ENCODE measurements around the gene TMEM43. TPM values are rescaled to one million over a fixed set of nuclear protein-coding genes. Genes with fewer than 3 reads are reported as not detected.
A peak's percentile ranks its signal among the peaks of the same experiment; 100 is the strongest.

Gene TMEM43
- polyA plus RNA-seq, 1 donor (not counting 4 experiments of a cell fraction or from before 2014, with no cell fraction given), result 111 TPM

GRCh38 chr3:14181253-14181652, 56.4 kb downstream of the TMEM43 start:
- Histone ChIP-seq H3K9ac (ENCODE audit: control insufficient read depth, extremely low read depth, insufficient read depth, low read length) (no peak overlapping the region), H3K4me1 (ENCODE audit: control insufficient read depth, extremely low read depth, insufficient read depth, low read length) (peaks cover 44% of the 10 kb centered on the region), H3K9me3 (ENCODE audit: control insufficient read depth, low read depth, low read length) (no peaks in the 10 kb centered on the region), H3K79me2 (ENCODE audit: control insufficient read depth, insufficient read depth, low read length) (peaks cover 66% of the 10 kb centered on the region), H3K36me3 (ENCODE audit: control insufficient read depth in 2 of 2, extremely low read depth in 1 of 2, insufficient read depth in 2 of 2, low read length in 2 of 2) (peaks cover 4 to 6% of the 10 kb centered on the region in 2 experiments), H4K20me1 (ENCODE audit: control insufficient read depth, extremely low read depth, insufficient read depth, low read length) (no peaks in the 10 kb centered on the region), H3K27me3 (ENCODE audit: control insufficient read depth, extremely low read depth, insufficient read depth, low read length) (no peaks in the 10 kb centered on the region), H3K4me2 (ENCODE audit: control insufficient read depth, extremely low read depth, insufficient read depth, low read depth, low read length) (peak overlapping the region; percentile 17), H3K27ac (ENCODE audit: control insufficient read depth, insufficient read depth, low read length) (peak overlapping the region; percentile 42), H2AFZ (ENCODE audit: control insufficient read depth, low read length) (no peak overlapping the region), H3K4me3 (ENCODE audit: control insufficient read depth in 2 of 3, extremely low read depth in 1 of 3, insufficient read depth in 2 of 3, low read depth in 1 of 3, low read length in 3 of 3) (no peak overlapping the region), H3K9me1 (ENCODE audit: control insufficient read depth, extremely low read depth, insufficient read depth, low read length) (no peaks in the 10 kb centered on the region)
- no peak for FAIRE-seq
- dilution Hi-C loops (cut with MboI; ENCODE audit: extremely low pct_ligation_motif_present, low sequenced_read_pairs), result no loop called here
- TF ChIP-seq EZH2 (IDR thresholded peaks at IDR 0.05; ENCODE audit: low read length) (no peak), CTCF (optimal IDR thresholded peaks at IDR 0.05 in 1 of 3, IDR thresholded peaks at IDR 0.05 in 1 of 3, conservative IDR thresholded peaks at IDR 0.05 in 1 of 3; ENCODE audit: extremely low read depth in 1 of 3, insufficient read depth in 2 of 3, low read length in 3 of 3) (no peak)
- DNase-seq (ENCODE audit: low read depth, low spot score), result no peak

- DNase-seq (ENCODE audit: low read depth, low spot score), result no peak
- Histone ChIP-seq H3K36me3 (ENCODE audit: control insufficient read depth in 2 of 2, extremely low read depth in 1 of 2, insufficient read depth in 2 of 2, low read length in 2 of 2) (peaks cover 4 to 10% of the 10 kb centered on the region in 2 experiments), H3K9ac (ENCODE audit: control insufficient read depth, extremely low read depth, insufficient read depth, low read length) (peak overlapping the region; percentile 34), H3K9me1 (ENCODE audit: control insufficient read depth, extremely low read depth, insufficient read depth, low read length) (no peaks in the 10 kb centered on the region), H3K79me2 (ENCODE audit: control insufficient read depth, insufficient read depth, low read length) (peaks cover 62% of the 10 kb centered on the region), H3K9me3 (ENCODE audit: control insufficient read depth, low read depth, low read length) (no peaks in the 10 kb centered on the region), H2AFZ (ENCODE audit: control insufficient read depth, low read length) (no peak overlapping the region), H3K4me3 (ENCODE audit: control insufficient read depth in 2 of 3, extremely low read depth in 1 of 3, insufficient read depth in 2 of 3, low read depth in 1 of 3, low read length in 3 of 3) (no peak overlapping the region), H4K20me1 (ENCODE audit: control insufficient read depth, extremely low read depth, insufficient read depth, low read length) (no peaks in the 10 kb centered on the region), H3K4me1 (ENCODE audit: control insufficient read depth, extremely low read depth, insufficient read depth, low read length) (peaks cover 31% of the 10 kb centered on the region), H3K4me2 (ENCODE audit: control insufficient read depth, extremely low read depth, insufficient read depth, low read depth, low read length) (peak overlapping the region; percentile 45), H3K27me3 (ENCODE audit: control insufficient read depth, extremely low read depth, insufficient read depth, low read length) (no peaks in the 10 kb centered on the region), H3K27ac (ENCODE audit: control insufficient read depth, insufficient read depth, low read length) (peak overlapping the region; percentile 57)
- FAIRE-seq, result no peak
- TF ChIP-seq CTCF (optimal IDR thresholded peaks at IDR 0.05 in 1 of 3, IDR thresholded peaks at IDR 0.05 in 1 of 3, conservative IDR thresholded peaks at IDR 0.05 in 1 of 3; ENCODE audit: extremely low read depth in 1 of 3, insufficient read depth in 2 of 3, low read length in 3 of 3), result no peak
- TF ChIP-seq EZH2 (IDR thresholded peaks at IDR 0.05; ENCODE audit: low read length), result no peak
- dilution Hi-C loops (cut with MboI; ENCODE audit: extremely low pct_ligation_motif_present, low sequenced_read_pairs), result no loop called here
Measured at GRCh38 chr3:14183015-14183577, 58.2 kb downstream of the TMEM43 start.

Data from keratinocyte (primary cell).